GM18867 (cell line): ENCODE measurements around the gene MLLT6.

ENCODE experiments used
- ATAC-seq: cut with Tn5 transposase; IDR thresholded peaks from one replicate; pipeline ENCODE4 v1.9.1; 2021; ENCODE audit warnings: mild to moderate bottlenecking, moderate library complexity; ENCODE audit not compliant: unreplicated experiment

Gene MLLT6

DNA sequence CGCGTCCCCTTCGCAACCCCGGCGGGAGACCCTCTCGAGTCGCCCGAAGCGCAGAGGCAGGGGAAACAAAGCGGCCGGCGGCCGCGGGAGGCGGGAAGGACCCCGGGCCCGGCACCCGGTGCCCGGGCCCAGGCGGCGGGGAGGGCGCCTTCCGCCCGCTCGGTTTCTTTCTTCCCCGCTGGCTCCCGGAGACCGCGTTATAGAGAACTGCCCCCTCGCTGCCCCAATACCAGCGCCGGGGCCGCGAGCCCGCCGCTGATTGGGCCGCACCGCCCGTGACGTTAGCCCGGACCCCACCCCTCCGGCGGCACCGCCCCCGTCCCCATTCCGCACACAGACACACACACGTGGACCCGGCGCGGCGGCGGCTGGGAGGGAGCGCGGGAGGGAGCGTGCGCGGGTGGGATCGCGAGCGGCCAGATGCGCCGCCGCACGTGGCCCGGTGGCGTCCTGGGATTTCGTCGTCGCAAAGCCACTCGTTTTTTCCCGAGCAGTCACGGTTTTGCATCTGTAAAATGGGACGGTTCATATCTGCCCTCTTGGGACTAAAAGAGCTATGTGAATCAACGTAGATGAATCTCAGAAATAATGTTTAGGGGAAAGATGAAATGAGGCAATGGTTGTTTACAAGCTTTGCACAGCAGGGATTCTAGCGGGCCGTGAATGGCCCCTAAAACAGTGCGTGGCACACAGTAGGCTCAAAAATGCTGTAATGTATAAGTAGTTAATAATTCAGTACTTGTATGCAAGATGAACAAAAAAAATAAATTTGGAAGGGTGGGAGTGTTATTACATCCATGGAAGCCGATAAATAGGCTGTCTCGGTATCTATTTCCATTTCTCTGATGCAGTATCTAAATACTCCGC lies 30.1 kb upstream of the MLLT6 start, which contains the start of gene EPOP:
Gene EPOP, minus strand, starts transcription at position 209 of the 867 bp plus-strand sequence. CDS start 462 bp downstream, outside the sequence.
- peak; percentile 72 for ATAC-seq

GRCh38 chr17:38676706-38677504 lies 28.2 kb upstream of the MLLT6 start:
- no peak for ATAC-seq

- no peak for ATAC-seq
Observed at GRCh38 chr17:38677819-38678218, 27.3 kb upstream of the MLLT6 start.

- no peak for ATAC-seq
Observed at GRCh38 chr17:38681096-38681495, 24.0 kb upstream of the MLLT6 start.

DNA sequence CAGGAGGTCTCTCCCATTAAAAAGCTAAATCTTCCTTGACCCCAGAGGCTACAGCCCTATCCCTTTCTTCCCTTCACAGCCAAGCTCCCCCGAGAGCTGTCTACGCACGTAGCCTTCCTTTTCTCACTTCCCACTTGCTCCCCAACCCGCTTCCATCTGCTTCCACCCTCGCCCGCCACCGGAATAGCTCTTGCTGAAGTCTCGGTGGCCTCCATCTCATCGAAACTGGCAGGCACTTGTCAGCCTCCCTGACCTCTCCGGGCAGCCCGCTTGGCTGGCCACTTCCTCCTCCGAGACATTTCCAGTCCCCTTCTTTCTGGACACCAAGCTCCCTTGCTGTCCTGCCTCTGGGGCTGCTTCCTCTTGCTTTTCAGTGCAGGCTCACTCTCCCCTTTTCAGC lies 19.6 kb upstream of the MLLT6 start:
- no peak for ATAC-seq

DNA sequence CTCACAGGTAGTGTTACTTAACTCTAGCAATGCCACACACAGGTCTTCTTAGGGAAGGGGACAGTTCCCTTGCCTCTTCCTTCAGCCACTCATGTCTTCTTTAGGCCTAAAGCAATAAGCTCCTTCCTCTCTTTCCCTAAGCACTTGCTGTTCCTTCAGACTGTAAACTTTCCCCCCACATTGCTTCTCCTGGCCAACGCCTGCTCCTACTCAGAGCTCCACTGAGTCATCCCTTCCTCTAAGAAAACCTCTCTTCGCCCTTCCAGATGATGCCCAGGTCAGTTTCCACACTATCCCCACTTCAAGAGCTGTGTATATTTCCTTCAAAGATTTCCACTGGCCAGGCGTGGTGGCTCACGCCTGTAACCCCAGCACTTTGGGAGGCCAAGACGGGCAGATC lies 17.8 kb upstream of the MLLT6 start:
- no peak for ATAC-seq

GRCh38 chr17:38690386-38690785 lies 14.7 kb upstream of the MLLT6 start:
- ATAC-seq = no peak

GRCh38 chr17:38691154-38691553 lies 13.9 kb upstream of the MLLT6 start:
- ATAC-seq = no peak

DNA sequence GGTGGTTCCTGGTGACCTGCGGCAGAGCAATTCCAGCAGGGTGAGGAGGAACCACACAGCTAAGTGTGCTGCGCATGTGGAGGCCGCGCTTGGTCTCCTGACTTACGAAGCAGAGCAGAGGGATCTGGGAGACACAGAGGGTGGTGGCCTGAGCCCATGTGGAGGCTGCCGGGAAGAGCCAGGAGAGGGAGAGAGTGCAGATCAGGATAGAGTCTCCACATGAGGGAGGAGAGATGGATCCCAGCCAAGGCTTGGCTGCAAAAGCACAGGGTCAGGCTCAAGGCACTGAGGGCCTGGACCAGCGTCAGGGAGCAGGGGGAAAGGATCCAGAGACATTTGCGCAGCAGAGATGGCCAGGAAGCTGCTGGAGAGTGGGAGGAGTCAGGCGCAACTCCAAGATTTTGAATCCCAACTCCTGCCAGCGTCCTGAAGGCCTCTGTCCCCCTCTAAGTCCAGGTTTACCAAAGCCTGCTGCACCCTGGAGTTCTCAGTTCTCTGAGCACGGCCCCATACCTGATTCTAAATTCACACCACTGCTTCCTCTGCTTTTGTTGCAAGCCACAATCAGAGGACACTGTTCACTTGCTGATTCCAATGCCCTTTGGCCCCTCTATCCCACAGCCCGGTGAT lies 11.3 kb upstream of the MLLT6 start:
- no peak for ATAC-seq

DNA sequence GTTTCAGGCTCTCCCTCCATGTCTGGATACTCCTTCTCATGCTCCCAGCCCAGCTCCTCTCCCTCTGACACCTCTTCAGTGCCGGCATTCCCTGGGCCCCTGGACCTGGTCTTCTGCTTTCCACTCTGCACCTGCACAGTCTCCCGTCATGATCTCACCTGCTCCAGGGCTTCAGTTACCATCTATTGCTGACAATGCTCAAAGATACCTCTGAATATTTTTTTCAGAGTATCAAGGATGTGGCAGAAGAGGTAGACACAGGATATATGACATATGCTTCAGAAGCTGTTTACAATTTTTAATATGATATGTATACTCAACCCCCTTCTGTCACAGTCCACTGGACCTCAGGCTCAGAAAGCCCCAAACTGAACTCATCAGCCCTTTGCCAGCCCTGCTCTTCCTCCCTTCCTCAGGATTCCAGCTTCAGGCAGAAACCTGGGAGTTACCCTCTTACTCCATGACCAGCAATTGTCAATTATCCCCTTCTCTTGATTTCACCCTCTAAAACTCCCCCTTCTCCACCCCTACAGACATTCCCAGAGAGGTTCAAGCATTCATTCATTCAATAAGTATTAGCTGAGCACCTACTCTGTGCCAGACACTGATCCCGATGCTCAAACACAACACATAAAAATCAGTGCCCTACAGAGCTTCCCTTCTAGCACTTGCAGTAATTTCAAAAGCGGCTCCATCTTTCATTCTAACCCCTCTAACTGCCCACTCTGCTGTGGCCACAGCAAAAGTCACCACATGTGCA lies 7.8 kb upstream of the MLLT6 start:
- no peak for ATAC-seq

DNA sequence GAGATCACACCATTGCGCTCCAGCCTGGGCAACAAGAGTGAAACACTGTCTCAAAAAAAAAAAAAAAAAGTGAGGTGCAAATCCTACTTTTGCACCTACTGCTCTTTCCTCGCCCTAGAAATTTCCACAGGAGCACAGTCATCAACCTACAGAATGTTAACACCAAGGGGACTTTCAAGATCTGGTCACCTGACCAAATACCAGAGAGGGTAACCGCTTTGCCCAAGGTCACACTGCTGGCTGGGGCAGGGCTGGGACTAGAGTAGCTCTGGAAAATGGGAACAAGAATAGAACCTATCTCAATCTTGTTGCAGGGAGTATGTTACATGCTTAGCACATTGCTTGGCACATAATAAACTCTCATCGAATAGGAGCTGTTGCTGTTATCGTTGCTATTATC lies 6.3 kb upstream of the MLLT6 start:
- no peak for ATAC-seq

DNA sequence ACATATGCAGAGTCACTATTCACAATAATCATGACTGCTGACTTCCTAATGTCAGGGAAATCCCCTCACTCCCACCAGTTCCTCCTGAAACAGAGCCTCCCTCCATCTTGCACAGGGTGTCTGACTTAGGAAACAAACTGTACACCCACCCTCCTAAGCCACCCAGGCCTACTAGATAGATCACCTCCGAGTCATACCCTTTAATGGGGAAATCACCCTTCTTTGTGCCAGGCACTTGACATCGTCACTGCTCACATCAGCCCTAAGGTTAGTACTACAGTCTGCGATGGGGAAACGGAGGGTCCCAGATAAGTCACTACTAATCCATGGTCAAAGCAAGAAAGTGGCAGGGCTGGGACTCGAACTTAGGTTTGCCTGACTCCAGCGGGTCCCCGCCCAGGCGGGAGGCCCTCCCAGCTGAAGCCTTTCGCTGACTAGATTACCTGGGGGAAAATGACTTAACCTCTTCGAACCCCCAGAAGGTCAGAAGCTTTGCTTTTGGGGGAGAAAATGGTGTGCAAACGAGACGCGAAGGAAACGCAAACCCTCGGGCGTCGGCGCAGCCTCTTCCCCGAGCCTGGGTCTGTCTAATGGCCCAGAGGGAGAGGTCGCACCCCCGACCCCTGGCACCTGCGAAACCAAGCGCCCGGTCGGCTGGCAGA lies 3.4 kb upstream of the MLLT6 start:
- peak; percentile 18 for ATAC-seq

DNA sequence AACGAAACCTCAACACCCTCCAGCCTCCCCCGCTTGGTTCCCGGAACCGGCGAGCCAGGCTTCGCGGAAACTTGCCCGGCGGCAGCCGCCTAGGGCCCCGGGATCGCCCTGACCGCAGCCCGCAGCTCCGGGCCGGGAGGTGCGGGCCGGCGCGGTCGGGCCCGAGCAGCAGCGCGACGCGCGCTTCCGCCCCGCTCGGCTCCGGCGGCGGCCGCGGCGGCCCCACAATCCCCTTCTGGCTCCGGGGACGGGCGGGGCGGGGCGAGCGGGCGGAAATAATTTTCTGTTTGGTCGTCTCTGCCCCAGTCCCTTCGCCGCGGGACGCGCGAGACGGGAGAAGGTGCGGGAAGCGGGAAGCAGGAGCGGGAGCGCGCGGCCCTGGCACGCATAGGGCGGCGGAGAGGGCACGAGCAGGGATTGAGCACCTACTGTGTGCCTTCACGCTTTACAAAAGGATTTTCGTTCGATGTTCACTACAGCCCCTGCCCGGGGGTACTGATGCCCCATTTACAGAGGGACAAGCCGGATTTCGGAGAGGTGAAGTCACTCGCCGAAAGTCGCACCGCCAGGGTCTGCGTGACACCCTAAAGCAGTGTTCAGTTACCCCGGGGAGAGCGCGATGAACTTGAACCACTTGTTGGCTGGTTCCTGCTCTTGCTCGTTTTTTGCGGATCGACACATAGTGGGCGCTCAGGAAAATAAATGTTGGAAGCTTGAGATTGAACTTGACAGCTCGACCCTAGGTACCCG lies 2.7 kb upstream of the MLLT6 start:
- ATAC-seq = peak; percentile 37

- no peak for ATAC-seq
Observed at GRCh38 chr17:38702916-38703741, 1.9 kb upstream of the MLLT6 start.

DNA sequence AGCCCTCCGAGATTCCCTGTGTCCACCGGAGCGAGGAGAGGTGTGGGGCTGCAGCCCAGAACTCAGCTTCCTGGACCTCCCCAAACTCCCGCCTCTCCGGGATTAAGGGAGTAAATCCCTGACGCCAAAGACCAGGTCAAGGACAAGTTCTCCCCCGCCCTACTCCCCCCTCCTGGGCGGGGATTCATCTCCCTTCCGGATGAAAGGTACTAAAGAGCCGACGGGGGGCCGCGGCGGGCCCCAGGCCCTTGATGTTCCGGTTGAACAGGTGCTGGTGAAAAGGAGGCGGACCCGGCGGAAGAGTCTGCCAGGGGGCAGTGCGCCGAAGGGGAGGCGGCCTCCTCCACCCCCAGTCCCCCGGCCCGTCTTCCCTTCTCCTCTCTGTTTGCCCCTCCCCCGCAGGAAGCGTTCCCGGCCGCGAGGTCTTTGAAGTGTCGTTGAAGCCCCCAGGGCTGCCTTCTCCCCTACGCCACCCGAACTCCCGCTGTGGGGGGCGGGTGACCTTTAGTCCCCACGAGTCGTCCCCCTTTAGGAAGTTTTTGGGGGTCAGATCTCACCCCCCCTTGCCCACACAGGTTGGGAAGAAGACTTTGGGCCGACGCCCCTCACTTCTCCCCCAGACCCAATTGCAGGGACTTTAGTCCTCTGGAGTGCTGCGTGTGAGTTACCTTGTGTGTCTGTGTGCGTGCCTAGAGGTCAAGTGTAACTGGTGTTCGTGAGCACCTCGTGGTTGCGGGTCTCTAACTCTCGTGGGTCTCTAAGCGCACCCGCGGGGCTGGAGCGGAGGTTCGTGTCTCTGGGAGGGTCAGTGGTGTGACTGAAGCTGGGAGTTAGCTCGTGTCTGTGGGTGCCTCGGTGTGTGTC lies 1.1 kb upstream of the MLLT6 start:
- ATAC-seq = no peak

DNA sequence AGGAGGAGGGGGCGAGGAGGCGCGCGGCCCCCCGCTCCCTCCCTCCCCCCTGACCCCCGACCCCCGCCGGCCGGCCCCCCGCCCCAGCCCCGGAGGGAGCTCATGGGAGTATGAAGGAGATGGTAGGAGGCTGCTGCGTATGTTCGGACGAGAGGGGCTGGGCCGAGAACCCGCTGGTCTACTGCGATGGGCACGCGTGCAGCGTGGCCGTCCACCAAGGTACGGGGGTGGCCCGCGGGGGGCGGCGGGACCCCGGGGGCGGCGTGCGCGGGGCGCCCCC lies 390 bp downstream of the MLLT6 start:
- ATAC-seq = no peak

DNA sequence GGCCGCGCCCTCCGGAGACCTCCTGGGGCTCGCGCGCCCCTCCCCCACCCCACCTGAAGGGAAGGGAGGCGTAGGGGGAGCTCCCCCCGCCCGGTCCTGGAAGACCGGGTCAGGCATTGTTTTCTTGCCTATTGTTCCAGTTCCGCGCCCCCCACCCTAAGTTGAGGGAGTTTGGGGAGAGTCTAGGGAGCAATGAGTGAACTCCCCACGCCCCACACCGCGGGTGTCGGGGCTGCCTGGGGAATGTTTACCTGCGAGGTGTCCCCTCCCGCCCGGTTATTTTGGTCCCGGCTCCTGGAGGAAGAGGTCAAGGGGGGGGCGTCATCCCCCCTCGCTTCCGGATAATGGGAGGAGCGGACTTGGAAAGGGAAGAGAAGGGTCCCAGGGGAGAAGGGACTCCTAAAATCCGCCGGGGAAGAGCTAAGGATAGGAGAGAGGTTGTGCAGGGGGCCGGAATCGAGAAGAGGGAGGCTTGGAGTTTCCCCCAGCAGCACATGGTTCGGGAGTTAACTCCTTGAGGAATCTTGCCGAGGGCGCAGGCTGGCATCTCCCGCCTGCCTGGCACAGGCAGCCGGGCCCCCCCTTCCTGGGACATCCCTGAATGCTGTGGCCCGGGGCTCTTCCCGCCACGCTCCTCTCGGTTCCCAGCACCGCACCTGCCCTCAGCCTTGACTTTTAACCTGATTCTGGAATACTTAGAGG lies 881 bp downstream of the MLLT6 start:
- no peak for ATAC-seq
